HG03103 (cell line): ENCODE results near the gene IL1RAPL1.
"Not testable (repeated sequence)": the region's sequence is repeated elsewhere in the genome, so short reads cannot be mapped to it uniquely, and the experiment has no call there.

Experiments used
- ATAC-seq: cut with Tn5 transposase; IDR thresholded peaks from one replicate; pipeline ENCODE4 v1.9.1; 2021; ENCODE audit warnings: low read depth; ENCODE audit not compliant: unreplicated experiment

The IL1RAPL1 gene

GRCh38 chrX:28757290-28757689 lies 170.0 kb downstream of the IL1RAPL1 start:
- ATAC-seq = no peak

DNA sequence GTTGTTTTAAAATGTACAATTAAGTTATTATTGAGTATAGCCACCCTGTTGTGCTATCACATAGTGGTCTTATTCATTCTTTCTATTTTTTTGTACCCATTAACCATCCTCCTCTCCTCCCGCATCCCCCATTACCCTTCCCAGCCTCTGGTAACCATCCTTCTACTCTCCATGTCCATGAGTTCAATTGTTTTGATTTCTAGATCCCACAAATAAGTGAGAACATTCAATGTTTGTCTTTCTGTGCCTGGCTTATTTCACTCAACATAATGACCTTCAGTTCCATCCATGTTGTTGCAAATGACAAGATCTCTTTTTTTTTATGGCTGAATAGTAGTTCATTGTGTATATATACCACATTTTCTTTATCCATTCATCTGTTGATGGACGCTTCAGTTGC lies 179.3 kb downstream of the IL1RAPL1 start:
- ATAC-seq = not testable (repeated sequence)

GRCh38 chrX:28773807-28774206 lies 186.6 kb downstream of the IL1RAPL1 start:
- ATAC-seq = no peak

DNA sequence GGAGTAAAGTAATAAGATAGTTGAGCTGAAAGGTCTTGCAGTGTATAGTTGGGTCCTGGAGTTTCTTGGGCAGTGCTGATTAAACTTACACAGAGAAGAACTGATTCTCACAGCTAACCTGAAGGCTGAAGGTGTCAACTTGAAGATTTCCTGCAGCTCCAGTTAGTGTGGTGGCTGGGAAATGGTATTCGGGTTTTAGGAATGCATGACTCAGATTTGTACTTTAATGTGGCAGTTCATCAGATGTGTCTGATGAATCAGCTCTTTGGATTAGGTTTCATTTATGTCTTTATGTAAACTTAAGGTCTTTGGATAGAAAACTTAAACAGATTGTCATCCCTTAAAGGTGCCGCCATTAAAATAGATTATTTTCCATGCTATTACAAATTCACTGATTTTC lies 200.0 kb downstream of the IL1RAPL1 start:
- ATAC-seq = no peak

DNA sequence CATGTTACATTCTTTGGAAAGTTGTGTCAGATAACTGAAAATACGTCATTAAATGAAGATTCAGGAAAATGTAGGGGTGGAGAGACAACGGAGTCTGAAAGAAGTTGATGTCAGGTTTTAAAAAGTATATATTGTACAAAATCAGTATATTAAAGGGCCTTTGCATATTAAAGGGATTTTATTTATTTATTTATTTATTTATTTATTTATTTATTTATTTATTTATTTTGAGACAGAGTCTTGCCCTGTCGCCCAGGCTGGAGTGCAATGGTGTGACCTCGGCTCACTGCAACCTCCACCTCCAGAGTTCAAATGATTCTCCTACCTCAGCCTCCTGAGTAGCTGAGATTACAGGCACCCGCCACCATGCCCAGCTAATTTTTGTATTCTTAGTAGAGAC lies 213.4 kb downstream of the IL1RAPL1 start:
- not testable (repeated sequence) for ATAC-seq

- no peak for ATAC-seq
Measured at GRCh38 chrX:28802625-28803024, 215.4 kb downstream of the IL1RAPL1 start.

- no peak for ATAC-seq
Measured at GRCh38 chrX:28835991-28836390, 248.7 kb downstream of the IL1RAPL1 start.

GRCh38 chrX:28843817-28844216 lies 256.6 kb downstream of the IL1RAPL1 start:
- no peak for ATAC-seq

GRCh38 chrX:28847423-28847822 lies 260.2 kb downstream of the IL1RAPL1 start:
- ATAC-seq = no peak

DNA sequence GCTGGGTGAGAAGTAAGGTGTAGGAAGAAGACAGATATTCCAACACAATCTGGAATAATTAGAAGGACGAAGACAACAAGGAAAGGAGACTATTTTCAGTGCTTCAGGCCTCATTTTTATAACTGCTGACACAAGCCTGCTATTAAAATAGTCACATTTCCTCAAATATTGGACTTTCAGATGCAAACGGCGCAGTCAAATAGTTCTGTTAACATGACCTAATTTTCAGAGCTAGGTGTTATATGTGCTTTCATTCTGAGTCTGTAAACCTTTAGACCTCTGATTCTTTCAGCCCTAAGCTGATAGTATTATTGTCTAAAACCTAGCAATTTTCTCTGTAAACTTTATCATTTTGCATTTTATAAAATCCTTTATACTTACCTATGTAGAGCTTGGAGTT lies 261.5 kb downstream of the IL1RAPL1 start:
- ATAC-seq = no peak

GRCh38 chrX:28850955-28851354 lies 263.7 kb downstream of the IL1RAPL1 start:
- no peak for ATAC-seq

- no peak for ATAC-seq
Measured at GRCh38 chrX:28851871-28852270, 264.6 kb downstream of the IL1RAPL1 start.

GRCh38 chrX:28854637-28855036 lies 267.4 kb downstream of the IL1RAPL1 start:
- ATAC-seq = no peak

DNA sequence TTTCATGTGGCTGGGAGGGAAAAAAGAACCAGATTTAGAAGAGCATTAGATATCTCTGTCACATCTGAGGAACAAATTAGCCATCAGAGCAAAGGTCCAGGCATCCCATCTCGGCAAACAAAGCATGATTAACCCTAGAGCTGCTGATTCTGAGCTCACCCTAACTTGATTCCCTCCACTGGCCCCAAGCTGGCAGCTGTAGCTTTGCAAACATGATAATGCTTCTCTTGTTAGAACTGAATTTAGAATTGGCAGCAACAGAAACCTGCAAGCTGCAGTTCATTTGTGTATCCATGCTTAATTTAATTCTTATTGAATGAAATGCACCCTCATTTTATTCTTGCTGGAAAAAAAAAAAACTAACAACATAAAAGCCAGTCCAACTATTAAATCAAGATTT lies 289.2 kb downstream of the IL1RAPL1 start:
- no peak for ATAC-seq

- ATAC-seq = no peak
Measured at GRCh38 chrX:28876901-28877300, 289.7 kb downstream of the IL1RAPL1 start.

DNA sequence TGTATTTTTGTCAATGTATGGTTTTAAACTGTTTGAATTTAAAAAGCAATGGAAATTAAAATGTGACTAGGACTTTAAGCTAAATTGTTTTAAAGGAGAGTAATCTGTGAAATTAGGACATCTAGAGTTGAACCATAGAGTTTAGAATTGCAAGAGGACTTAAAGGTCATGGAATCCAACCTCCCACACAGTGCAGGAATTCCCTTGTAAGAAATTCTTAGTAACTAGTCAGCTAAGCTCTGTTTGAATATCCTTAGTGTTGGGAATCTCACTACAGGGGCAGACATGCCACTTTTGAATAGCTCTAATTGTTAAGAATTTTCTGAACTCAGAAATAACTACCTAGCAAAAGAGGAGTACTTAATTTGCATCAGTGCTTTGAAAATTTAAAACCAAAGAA lies 292.9 kb downstream of the IL1RAPL1 start:
- no peak for ATAC-seq

DNA sequence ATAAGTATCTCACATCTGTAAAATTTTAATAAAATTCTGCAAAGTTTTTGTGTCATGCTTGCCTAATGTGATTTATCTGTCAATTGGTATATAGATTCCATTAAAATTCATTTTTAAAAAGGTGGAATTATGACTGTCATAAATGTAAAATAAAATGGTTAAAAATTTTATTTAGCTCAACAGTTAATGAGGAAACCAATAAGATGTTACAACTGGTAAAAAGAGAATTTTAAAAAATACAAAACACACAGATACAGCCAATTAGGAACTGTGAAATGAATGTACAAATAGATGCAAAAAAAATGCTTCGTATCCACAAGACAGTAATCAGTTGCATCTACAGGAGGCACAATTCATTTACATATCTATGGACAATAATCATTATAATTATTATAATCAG lies 297.6 kb downstream of the IL1RAPL1 start:
- no peak for ATAC-seq

DNA sequence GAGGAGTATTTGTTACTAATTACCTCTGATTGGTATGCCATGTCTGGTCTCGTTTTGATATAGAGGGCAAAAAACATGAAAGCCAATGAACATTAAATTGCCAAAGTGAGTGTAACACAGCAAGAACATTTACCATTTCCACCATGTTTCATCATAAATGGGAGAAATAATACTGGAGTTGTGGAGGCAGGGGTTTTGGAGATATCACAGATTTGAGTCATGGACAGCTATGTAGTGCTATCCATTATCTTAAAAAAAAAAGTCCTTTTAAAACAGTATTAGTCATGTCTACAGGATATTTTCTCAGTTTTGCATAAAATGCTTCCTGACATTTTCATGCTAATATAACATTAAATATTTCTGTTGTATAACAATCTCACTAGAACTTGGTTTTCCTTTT lies 301.2 kb downstream of the IL1RAPL1 start:
- ATAC-seq = no peak

GRCh38 chrX:28889591-28890090 lies 302.4 kb downstream of the IL1RAPL1 start:
- no peak for ATAC-seq

GRCh38 chrX:28901637-28902036 lies 314.4 kb downstream of the IL1RAPL1 start:
- ATAC-seq = no peak

GRCh38 chrX:28910487-28910886 lies 323.2 kb downstream of the IL1RAPL1 start:
- ATAC-seq = no peak

DNA sequence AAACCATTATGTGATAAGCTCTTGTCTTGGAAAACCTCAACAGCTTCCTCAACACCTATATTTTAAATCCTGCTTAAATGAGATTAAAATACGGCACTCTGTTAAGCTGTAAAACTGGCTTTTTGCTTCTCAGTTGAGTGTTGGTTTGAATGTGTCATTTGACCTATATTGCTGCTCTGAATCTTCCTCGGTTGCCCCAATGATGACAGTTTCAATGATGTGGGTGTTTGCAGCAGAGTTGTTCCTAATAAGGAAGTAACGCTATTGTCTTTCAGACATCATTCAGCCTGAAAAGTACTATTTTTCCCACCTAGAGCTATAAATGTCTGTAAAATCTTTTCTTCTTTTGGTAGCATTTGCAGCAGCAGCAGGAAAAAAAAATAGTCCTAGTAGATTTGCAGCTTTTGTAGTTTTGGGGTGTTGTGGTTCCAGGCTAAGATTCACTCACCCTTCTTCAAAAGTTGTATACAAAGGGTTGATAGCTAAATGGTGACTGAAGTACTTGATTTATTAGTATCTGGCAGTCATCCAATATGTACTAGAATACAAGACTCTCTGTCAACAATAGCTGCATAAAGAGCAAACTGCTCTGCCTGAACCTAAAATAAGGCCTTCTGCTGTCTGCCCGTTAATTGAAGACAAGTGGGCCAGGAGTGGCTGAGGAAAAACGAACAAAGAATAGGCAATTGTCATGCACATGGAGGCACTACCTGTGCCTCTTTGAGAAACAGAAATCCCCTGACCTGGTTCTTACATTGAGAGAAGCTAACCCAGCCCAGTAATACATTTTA lies 333.1 kb downstream of the IL1RAPL1 start:
- ATAC-seq = no peak
